Endothelial cell of umbilical vein (primary cell): ENCODE measurements around the gene MLLT6. TPM values are rescaled to one million over a fixed set of nuclear protein-coding genes. Genes with fewer than 3 reads are reported as not detected.

Source experiments
- BruUV-seq: library from RNA; stranded (reverse); fragments of 400-500 nt; replicated peaks from 2 replicates; lab custom pipeline; 2021; lab: Mats Ljungman, UMichigan
- CTCF ChIA-PET: fragments of 300-600, 350-600 bp; sonication (Branson Sonifier 250); formaldehyde crosslinking; loops from one replicate; lab custom pipeline; 2021; ENCODE audit warnings: antibody characterized with exemption, inconsistent platforms; lab: Charles Lee
- POLR2A ChIA-PET: fragments of 300-600, 350-600 bp; sonication (Branson Sonifier 250); formaldehyde crosslinking; loops from one replicate; lab custom pipeline; 2021; ENCODE audit warnings: antibody characterized with exemption, inconsistent platforms; lab: Charles Lee
- DNase-seq: peaks from one replicate; pipeline ENCODE4 v3.0.0-alpha.2; 2011; ENCODE audit warnings: low read depth, low spot score
- FAIRE-seq: peaks from 2 replicates; lab custom pipeline; 2011; peaks lifted over from hg19 to GRCh38; lab: Jason Lieb, UNC
- H2AFZ ChIP-seq: 2 replicates; pipeline ENCODE4 v1.6.0; 2012; ENCODE audit warnings: low read depth, low read length, control low read depth, inconsistent platforms
- H3K27ac ChIP-seq: 2 replicates; pipeline ENCODE4 v1.5.1; 2011; ENCODE audit warnings: low read depth, mild to moderate bottlenecking, control low read depth, low read length, moderate library complexity; ENCODE audit not compliant: insufficient read depth
- H3K27me3 ChIP-seq, 2 experiments: 2 replicates each; pipeline versions ENCODE4 v1.6.0 to v1.6.1; 2011; ENCODE audit warnings: low read length in 2 of 2, mixed read lengths in 1 of 2; ENCODE audit not compliant: control insufficient read depth in 2 of 2, insufficient read depth in 2 of 2
- H3K36me3 ChIP-seq, 2 experiments: 2 replicates in 1 of 2; 3 replicates in 1 of 2; pipeline ENCODE4 v1.5.1; 2011; ENCODE audit warnings: low read length in 2 of 2, mild to moderate bottlenecking in 1 of 2, moderate library complexity in 1 of 2; ENCODE audit not compliant: control insufficient read depth in 2 of 2, insufficient read depth in 2 of 2; ENCODE audit errors: extremely low read depth in 1 of 2
- H3K4me1 ChIP-seq: 3 replicates; pipeline ENCODE4 v1.5.1; 2011; ENCODE audit warnings: mild to moderate bottlenecking, low read length; ENCODE audit not compliant: control insufficient read depth, insufficient read depth; ENCODE audit errors: extremely low read depth
- H3K4me2 ChIP-seq: 2 replicates; pipeline ENCODE4 v1.6.1; 2011; ENCODE audit warnings: low read length, control low read depth, mixed read lengths; ENCODE audit not compliant: insufficient read depth
- H3K4me3 ChIP-seq, 3 experiments: fragments of 200-600 bp in 1 of 3; sonication (generic), shearing (Covaris generic) in 1 of 3; replicated peaks in 1 of 3; 2 replicates each; pipeline ENCODE4 v1.5.1; 2011 to 2016; ENCODE audit warnings: control low read depth in 3 of 3, low read length in 3 of 3, mild to moderate bottlenecking in 2 of 3, inconsistent platforms in 1 of 3, low read depth in 1 of 3, moderate library complexity in 1 of 3; ENCODE audit not compliant: insufficient read depth in 1 of 3
- H3K79me2 ChIP-seq: 2 replicates; pipeline ENCODE4 v1.6.0; 2012; ENCODE audit warnings: low read length, inconsistent platforms; ENCODE audit not compliant: control insufficient read depth, insufficient read depth
- H3K9ac ChIP-seq: replicated peaks from 2 replicates; pipeline ENCODE3; 2011; ENCODE audit warnings: low read length, control low read depth; ENCODE audit not compliant: insufficient read depth; ENCODE audit errors: extremely low read depth
- H3K9me1 ChIP-seq: replicated peaks from 3 replicates; pipeline ENCODE4 v1.6.0; 2011; ENCODE audit warnings: mild to moderate bottlenecking, low read length; ENCODE audit not compliant: control insufficient read depth, insufficient read depth; ENCODE audit errors: extremely low read depth
- H3K9me3 ChIP-seq: replicated peaks from 2 replicates; pipeline ENCODE4 v1.5.1; 2012; ENCODE audit warnings: low read length, inconsistent platforms; ENCODE audit not compliant: control insufficient read depth, insufficient read depth
- H4K20me1 ChIP-seq: replicated peaks from 2 replicates; pipeline ENCODE3; 2011; ENCODE audit warnings: mild to moderate bottlenecking, low read length; ENCODE audit not compliant: control insufficient read depth, insufficient read depth; ENCODE audit errors: extremely low read depth
- FOS ChIP-seq: IDR thresholded peaks from 2 replicates; pipeline ENCODE4 v1.6.1; 2011; ENCODE audit warnings: mild to moderate bottlenecking, low read length, moderate library complexity, borderline replicate concordance; ENCODE audit not compliant: insufficient read depth
- JUN ChIP-seq: IDR thresholded peaks from 2 replicates; pipeline ENCODE4 v1.6.1; 2011; ENCODE audit warnings: borderline replicate concordance, low read depth; ENCODE audit not compliant: insufficient read length, insufficient read depth
- POLR2AphosphoS5 ChIP-seq: IDR thresholded peaks from 2 replicates; pipeline ENCODE4 v1.6.1; 2012; ENCODE audit warnings: low read depth, mild to moderate bottlenecking, control low read depth, low read length, moderate library complexity; ENCODE audit not compliant: insufficient read depth
- dilution Hi-C: fragments of 300-500 bp; cut with MboI; formaldehyde crosslinking; loops from one replicate; pipeline ENCODE4 v1.15.0; 2019; ENCODE audit warnings: low sequenced_read_pairs; ENCODE audit not compliant: extremely low pct_ligation_motif_present
- intact Hi-C: fragments of 100-400 bp; cut with micrococcal nuclease; formaldehyde crosslinking; loops from one replicate; pipeline ENCODE4 v1.10.0; 2022
- polyA plus RNA-seq, 4 experiments: library from polyadenylated mRNA; depleted of rRNA in 3 of 4; stranded (reverse) in 3 of 4; unstranded in 1 of 4; fragments of >200 nt; gene quantifications; 2 replicates each; pipeline versions ENCODE4 v1.2.1 to v1.2.3, GENCODE V29; 2011 to 2012; ENCODE audit warnings: missing spikeins in 1 of 4
- total RNA-seq: library from RNA; stranded (reverse); gene quantifications from 2 replicates; pipeline ENCODE4 v1.2.3, GENCODE V29; 2021
- TF ChIP-seq, protein P1 (sequence below), 2 donors: IDR thresholded peaks; 1 replicate in 1 of 2; 2 replicates in 1 of 2; pipeline ENCODE4 v1.5.1; 2011; ENCODE audit warnings: low read length in 2 of 2, mild to moderate bottlenecking in 2 of 2, moderate library complexity in 2 of 2, control low read depth in 1 of 2, inconsistent platforms in 1 of 2, low read depth in 1 of 2; ENCODE audit not compliant: insufficient read depth in 1 of 2; ENCODE audit errors: extremely low read depth in 1 of 2

Gene MLLT6
- total and polyA plus RNA-seq, 2 donors (not counting 3 experiments of a cell fraction or from before 2014, with no cell fraction given) = 32.1 to 85.4 TPM

DNA sequence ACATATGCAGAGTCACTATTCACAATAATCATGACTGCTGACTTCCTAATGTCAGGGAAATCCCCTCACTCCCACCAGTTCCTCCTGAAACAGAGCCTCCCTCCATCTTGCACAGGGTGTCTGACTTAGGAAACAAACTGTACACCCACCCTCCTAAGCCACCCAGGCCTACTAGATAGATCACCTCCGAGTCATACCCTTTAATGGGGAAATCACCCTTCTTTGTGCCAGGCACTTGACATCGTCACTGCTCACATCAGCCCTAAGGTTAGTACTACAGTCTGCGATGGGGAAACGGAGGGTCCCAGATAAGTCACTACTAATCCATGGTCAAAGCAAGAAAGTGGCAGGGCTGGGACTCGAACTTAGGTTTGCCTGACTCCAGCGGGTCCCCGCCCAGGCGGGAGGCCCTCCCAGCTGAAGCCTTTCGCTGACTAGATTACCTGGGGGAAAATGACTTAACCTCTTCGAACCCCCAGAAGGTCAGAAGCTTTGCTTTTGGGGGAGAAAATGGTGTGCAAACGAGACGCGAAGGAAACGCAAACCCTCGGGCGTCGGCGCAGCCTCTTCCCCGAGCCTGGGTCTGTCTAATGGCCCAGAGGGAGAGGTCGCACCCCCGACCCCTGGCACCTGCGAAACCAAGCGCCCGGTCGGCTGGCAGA, 3.4 kb upstream of the MLLT6 start:
- intact Hi-C loops (loop anchor here (1.0 to 5.0 kb wide), 4 partner anchors 24 to 166 kb away; partner anchors contain the start of genes CISD3 and PCGF2), dilution Hi-C loops (no loop called here)
- H3K79me2 ChIP-seq = peaks cover 9% of the 10 kb centered on the region
- ChIA-PET POLR2A (no interaction called here), CTCF (interaction anchor here (0.9 to 2.1 kb wide), 4 partner anchors 14 to 34 kb away, joined by 3 to 9 read pairs (median 4); no protein-coding TSS in a partner anchor)
- TSS peak; percentile 46 for BruUV-seq
- no peaks in the 10 kb centered on the region for H3K9me3 ChIP-seq
- no peaks in the 10 kb centered on the region for H3K36me3 ChIP-seq
- FAIRE-seq = no peak
- no peak for TF ChIP-seq POLR2AphosphoS5
- no peak for TF ChIP-seq FOS
- no peak for TF ChIP-seq JUN
- TF ChIP-seq, protein P1, sequence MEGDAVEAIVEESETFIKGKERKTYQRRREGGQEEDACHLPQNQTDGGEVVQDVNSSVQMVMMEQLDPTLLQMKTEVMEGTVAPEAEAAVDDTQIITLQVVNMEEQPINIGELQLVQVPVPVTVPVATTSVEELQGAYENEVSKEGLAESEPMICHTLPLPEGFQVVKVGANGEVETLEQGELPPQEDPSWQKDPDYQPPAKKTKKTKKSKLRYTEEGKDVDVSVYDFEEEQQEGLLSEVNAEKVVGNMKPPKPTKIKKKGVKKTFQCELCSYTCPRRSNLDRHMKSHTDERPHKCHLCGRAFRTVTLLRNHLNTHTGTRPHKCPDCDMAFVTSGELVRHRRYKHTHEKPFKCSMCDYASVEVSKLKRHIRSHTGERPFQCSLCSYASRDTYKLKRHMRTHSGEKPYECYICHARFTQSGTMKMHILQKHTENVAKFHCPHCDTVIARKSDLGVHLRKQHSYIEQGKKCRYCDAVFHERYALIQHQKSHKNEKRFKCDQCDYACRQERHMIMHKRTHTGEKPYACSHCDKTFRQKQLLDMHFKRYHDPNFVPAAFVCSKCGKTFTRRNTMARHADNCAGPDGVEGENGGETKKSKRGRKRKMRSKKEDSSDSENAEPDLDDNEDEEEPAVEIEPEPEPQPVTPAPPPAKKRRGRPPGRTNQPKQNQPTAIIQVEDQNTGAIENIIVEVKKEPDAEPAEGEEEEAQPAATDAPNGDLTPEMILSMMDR (IDR thresholded peaks at IDR 0.05; ENCODE audit: extremely low read depth in 1 of 2, insufficient read depth in 1 of 2, low read depth in 1 of 2, low read length in 2 of 2) = no peak
- peak overlapping the region; percentile 10 for H3K27ac ChIP-seq
- H3K4me3 ChIP-seq = peak overlapping the region; percentile 31 to 47 (median 43)
- peak; percentile 39 for DNase-seq
- H3K4me2 ChIP-seq = peak overlapping the region; percentile 64
- H3K27me3 ChIP-seq = peaks cover 0 to 2% of the 10 kb centered on the region in 2 experiments
- H3K4me1 ChIP-seq = peaks cover 38% of the 10 kb centered on the region
- no peaks in the 10 kb centered on the region for H4K20me1 ChIP-seq
- peak overlapping the region; percentile 60 for H3K9ac ChIP-seq
- peak overlapping the region; percentile 63 for H2AFZ ChIP-seq
- H3K9me1 ChIP-seq = no peaks in the 10 kb centered on the region
